HG03139 (cell line): ENCODE measurements around the gene ARHGAP33.

Experiments used
- ATAC-seq: cut with Tn5 transposase; IDR thresholded peaks from one replicate; pipeline ENCODE4 v1.9.1; 2021; ENCODE audit not compliant: unreplicated experiment

The ARHGAP33 gene

GRCh38 chr19:35739275-35740107, 35.9 kb upstream of the ARHGAP33 start:
- ATAC-seq, result no peak

DNA sequence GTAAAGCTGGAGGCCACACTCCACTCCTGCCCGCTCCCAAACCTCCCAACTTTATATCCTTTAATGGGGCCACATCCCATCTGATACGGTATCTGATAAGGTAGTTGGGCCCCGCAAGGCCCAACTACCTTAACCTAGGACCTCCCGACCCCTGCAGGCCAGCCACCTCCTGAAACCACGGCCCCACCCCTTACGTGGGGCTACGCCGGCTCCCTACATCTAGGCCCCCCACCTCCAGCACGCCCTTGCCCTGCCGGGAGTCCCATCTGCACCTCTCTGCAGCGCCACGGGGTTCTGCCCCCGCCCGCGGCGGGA, 35.3 kb upstream of the ARHGAP33 start:
- ATAC-seq, result no peak

DNA sequence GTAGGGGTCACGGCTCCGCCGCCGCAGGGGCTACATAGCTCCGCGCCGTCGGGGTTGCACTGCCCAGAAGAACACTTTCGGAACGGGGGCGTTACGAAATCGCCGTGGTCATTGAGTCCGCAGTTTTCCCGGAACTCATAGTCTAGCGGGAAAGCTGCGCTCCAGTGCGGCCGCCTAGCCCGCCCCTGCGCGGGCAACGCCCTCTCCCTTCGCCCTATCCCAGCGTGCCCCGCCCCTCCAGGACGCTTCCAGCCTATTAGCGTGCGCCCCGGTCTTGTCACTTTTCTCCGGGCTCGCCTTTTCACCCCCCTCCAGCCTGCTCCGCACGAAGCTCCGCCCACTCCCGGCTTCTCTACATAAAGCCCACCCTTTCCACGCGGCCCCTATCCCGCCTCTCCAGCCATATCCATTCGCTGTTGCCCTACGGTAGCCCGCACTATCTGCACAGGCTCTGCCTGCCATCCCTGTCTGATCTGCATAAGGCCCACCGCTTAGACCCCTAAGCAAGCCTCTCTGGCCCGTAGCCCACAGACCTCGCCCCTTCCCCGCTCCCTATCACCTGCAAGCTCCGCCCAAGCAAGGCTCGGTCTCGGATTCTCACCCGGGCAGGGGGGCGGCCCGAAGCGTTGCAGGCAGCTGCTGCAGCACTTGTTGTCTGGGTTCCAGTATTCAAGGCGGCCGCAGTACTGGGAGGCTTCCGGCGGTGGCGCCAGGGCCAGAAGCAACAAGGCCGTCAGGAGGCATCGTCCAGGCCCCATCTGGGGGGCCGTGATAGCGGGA, 34.8 kb upstream of the ARHGAP33 start:
- peak; percentile 46 for ATAC-seq

DNA sequence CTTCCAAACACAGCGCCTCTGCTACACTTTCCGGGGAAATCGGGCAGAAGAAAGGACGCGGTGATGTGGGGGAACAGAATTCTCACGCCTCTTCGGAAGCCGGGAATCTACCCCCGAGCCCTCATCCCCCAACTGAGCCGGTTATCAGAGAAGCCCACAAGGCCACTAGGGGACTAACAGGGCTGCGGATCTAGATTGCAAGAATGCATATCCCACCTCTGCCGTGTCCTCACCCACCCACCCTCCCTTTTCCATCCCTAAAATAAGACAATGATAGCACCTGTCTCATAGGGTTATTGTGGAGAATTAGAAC, 34.2 kb upstream of the ARHGAP33 start:
- ATAC-seq, result no peak

GRCh38 chr19:35742121-35742724, 33.1 kb upstream of the ARHGAP33 start, which contains the start of gene IGFLR1:
IGFLR1 (minus strand) TSS chr19:35742452; CDS start chr19:35741180, 1,272 bp downstream.
- ATAC-seq, result no peak

DNA sequence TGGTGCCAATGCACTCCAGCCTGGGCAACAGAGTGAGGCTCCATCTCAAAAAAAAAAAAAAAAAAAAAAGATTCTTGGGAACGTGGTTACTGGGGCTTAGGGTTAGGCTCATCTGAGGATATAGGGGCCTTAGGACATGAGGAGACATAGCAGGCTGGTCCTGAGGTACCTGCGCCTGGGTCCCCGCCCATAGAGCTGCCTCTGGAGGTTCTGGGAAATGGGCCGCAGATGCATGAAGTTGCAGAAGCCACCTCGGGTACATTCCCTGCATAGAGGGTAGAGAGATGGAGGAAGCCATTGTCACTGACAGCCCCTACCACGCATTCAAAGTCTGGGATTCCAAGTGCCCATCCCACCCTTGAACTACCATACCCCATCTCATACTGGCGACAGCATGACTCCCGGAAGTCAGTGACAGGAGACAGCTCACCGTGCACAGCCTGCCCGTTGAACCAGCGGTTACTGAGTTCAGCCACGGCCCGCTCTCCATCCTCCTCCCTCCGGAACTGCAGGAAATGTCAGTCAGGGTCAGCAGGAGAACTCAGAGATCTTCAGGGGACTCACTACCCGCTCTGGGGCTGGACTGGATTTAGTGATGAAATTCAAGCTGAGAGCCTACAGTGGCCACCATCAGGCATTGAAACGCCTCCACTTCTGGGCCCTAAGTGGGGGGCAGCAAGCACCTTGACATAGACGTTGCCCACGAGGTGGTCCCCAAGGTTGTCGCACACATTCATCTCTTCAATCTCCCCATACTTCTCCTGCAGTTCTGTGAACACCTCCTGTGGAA, 31.5 kb upstream of the ARHGAP33 start:
- ATAC-seq, result no peak

DNA sequence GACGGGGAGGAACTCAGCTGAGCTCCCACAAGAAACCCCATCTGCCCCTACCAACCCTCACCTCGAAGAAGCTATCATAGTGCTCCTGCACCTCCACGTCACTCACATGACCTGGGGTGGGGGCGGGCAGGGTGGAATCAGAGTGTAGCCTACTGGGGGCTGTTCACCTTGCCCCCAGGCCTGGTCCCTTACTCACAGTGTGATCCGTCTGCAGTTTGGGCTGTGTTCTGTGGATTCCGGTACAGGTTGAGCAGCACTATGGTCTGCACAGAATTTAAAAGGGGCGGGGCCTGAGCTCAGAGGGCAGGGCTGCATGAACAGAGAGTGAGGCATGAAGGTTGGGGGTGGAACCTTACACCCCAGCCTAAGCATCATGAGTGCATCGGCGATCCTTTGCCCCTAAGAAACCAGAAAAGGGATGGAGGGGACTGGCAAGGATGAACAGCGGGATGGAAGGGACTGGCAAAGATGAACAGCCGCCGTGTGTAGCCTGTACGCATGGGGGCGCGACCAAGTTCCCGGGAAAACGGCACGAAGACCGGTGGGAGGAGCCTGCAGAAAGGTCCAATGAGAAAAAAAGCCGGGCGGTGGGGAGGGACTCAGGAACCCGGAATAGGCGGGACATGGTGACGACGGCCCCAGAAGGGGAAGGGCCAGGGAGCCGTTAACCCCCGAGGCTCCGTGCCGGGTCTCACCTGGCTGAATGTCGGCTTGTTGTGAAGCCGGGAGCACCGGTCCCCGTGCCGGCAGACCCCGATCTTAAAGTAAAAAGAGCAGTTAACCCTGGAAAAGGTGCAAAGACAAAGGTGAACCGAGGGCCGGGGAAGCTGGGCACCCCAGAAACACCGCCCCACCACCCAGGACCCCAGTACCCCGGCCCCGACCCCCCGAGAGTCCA, 30.7 kb upstream of the ARHGAP33 start:
- no peak for ATAC-seq

GRCh38 chr19:35745328-35746086, 29.9 kb upstream of the ARHGAP33 start, which contains the start of the genes PSENEN and U2AF1L4:
PSENEN (plus strand) TSS chr19:35745651; CDS start chr19:35745931, 280 bp downstream.
U2AF1L4 (minus strand) TSS chr19:35745418; CDS start chr19:35745391, 27 bp downstream.
- peak; percentile 35 for ATAC-seq

DNA sequence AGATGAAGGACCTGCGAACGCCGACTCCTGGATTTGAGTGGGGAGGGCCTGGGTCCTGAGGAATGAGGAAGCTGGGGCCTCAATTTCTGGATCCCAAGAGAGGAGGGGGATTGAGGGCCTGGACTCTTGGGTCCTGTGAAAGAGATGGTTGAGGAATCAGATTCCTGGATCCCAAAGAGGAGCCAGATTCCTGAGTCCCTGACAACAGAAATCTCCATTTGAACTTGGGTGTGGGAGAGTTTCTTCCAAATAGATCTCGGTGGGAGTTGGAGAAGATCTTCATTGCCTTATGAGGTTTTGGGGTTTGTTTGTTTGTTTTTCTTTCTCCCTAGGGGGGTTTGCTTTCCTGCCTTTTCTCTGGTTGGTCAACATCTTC, 29.3 kb upstream of the ARHGAP33 start:
- no peak for ATAC-seq

GRCh38 chr19:35746531-35746930, 28.8 kb upstream of the ARHGAP33 start:
- ATAC-seq, result no peak

- peak; percentile 62 for ATAC-seq
Measured at GRCh38 chr19:35748106-35749020, 27.0 kb upstream of the ARHGAP33 start, which contains the start of gene LIN37. LIN37 (plus strand) TSS chr19:35748576; CDS start chr19:35748725, 149 bp downstream.

DNA sequence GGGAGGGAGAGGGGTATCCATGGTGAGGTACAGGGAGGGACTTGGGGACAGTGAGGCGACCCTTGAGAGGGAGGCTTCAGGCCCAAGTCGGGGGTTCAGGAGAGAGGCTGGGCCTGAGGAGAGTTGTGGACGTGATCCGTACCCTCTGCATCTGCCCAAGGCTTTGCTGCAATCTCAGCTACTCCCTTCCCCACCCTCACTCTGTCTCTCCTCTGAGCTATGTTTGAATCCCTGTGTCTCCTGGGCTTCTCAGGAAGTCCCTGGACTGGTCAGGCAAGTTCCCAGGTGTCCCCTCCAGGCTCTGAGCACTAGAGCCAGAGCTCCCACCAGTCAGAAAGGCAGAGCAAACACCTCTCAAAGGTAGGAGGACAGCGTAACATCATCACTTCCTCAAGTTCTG, 25.2 kb upstream of the ARHGAP33 start:
- no peak for ATAC-seq

DNA sequence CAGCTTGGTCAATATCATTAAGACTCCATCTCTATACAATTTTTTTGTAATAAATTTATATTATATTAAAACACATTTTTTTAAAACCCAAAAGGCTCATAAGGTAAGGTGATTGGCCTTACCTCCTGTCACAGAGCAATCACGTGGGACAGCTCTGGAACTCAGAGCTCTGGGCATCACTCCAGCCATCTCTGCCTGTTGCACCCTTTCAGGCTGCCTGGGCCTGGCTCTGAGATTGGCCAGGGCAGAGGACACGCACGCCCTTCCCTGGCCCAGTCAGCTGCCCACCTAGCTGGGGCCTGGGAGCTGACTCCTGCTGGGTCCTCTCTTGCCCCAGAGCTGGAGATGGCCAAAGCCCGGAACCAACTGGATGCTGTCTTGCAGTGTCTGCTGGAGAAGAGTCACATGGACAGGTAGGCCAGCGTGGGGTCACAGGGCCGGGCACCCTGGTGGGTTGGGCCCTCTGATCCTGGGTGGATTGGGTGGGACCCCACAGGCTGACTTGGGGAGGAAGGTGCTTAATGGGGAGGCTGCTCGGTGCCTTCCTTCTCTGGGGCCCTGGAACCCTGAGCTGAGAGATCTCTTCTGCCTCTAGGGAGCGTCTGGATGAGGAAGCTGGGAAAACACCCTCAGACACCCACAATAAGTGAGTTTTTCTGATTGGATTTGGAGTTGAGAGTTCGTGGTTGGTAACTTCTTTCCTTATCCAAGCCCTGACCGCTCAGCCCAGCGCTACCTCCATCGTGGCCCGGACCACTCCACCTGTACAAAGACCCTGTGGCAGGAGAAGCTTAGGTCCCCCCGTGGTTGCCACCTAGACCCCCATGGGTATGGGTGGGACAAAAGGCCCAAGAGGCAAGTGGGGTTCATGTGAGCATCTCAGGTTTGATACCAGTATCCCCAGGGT, 23.3 kb upstream of the ARHGAP33 start:
- ATAC-seq, result no peak

GRCh38 chr19:35752746-35753350, 22.5 kb upstream of the ARHGAP33 start:
- ATAC-seq, result no peak

DNA sequence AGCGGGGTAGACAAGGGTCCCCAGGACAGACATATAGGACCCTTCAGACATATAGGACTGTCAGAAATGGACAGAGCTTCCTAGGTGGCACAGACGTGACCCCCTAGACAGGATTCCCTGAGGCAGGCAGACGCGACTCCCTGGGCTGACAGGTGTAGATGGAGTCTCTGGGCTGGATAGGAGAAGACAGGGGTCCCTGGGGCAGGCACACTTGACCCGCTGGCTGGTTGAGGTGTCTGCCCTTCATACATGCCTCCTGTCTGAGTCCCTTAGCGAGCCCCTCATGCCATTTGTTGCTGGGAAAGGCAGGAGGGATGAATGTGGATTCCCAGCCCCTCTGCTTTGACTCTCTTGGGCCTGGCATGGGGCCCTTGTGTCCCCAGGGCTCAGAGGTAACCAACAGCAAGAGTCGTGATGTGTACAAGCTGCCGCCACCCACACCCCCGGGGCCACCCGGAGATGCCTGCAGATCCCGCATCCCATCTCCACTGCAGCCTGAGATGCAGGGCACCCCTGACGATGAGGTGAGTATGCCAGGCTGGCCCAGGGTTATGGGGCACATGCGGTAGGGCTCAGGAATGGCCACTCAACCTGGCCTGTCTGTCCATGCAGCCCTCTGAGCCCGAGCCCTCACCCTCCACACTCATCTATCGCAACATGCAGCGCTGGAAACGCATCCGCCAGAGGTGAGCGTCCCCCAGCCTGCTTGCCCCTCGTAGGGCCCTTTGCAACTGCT, 21.6 kb upstream of the ARHGAP33 start:
- ATAC-seq, result no peak
